HG03159 (cell line): Measurements from ENCODE around the gene TTC4.

ENCODE experiments used
- ATAC-seq: cut with Tn5 transposase; IDR thresholded peaks from one replicate; pipeline ENCODE4 v1.9.1; 2021; ENCODE audit warnings: mild to moderate bottlenecking, moderate library complexity; ENCODE audit not compliant: unreplicated experiment

The TTC4 gene

GRCh38 chr1:54777431-54777830, 61.8 kb downstream of the TTC4 start:
- ATAC-seq, result no peak

GRCh38 chr1:54781023-54781723, 65.5 kb downstream of the TTC4 start:
- ATAC-seq, result no peak

- no peak for ATAC-seq
Observed at GRCh38 chr1:54782156-54782555, 66.5 kb downstream of the TTC4 start.

GRCh38 chr1:54782588-54782987, 66.9 kb downstream of the TTC4 start:
- ATAC-seq, result no peak

GRCh38 chr1:54784066-54784465, 68.4 kb downstream of the TTC4 start:
- no peak for ATAC-seq

GRCh38 chr1:54786778-54787177, 71.1 kb downstream of the TTC4 start:
- no peak for ATAC-seq

- ATAC-seq, result no peak
Observed at GRCh38 chr1:54787604-54788003, 71.9 kb downstream of the TTC4 start.

- no peak for ATAC-seq
Observed at GRCh38 chr1:54788459-54788858, 72.8 kb downstream of the TTC4 start.

- ATAC-seq, result no peak
Observed at GRCh38 chr1:54791880-54792522, 76.3 kb downstream of the TTC4 start.
